ENCODE data around the gene CUBN.

The CUBN gene

DNA sequence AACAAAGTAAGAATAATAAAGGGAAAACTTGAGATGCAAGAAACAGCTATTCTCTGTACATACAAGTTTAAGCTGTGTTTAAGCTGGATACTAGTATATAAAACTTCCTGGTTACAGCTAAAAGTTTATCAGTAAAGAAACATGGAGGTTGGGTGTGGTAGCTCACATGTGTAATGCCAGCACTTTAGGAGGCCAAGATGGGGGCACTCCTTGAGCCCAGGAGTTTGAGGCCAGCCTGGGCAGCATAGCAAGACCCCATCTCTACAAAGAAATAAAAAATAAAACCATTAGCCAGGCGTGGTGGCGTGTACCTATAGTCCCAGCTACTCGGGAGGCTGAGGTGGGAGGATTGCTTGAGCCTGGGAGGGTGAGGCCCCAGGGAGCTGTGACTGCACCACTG is 315.6 kb downstream of the CUBN start:
- Histone ChIP-seq H3K27ac (ENCODE audit: extremely low read depth, low read depth, low read length) (no peak overlapping the region), H3K36me3 (ENCODE audit: control insufficient read depth in 2 of 2, insufficient read depth in 1 of 2, low read length in 2 of 2) (no peaks in the 10 kb centered on the region; a peak in 1 of 3 replicates), H3K4me1 (ENCODE audit: control insufficient read depth, insufficient read depth, low read length) (peaks cover 3% of the 10 kb centered on the region), H3K9me3 (ENCODE audit: control insufficient read depth, insufficient read depth, low read depth, low read length) (no peaks in the 10 kb centered on the region), H3K4me3 (ENCODE audit: low read depth, low read length) (no peak overlapping the region)
- POLR2A ChIA-PET, result interaction anchor here (0.6 kb wide), 1 partner anchor 59 kb away, joined by 4 read pairs; no protein-coding TSS in a partner anchor
- TF ChIP-seq ZNF701 (tag by site-specific recombination; IDR thresholded peaks at IDR 0.05) (no peak), ZNF121 (tag by site-specific recombination; IDR thresholded peaks at IDR 0.05) (peak; percentile 61)
- CTCF ChIA-PET, result no interaction called here

GRCh38 chr10:16812676-16813075 is 316.9 kb downstream of the CUBN start:
- TF ChIP-seq ZNF48 (tag by site-specific recombination; IDR thresholded peaks at IDR 0.05), result no peak
- TF ChIP-seq KLF16 (tag by site-specific recombination; IDR thresholded peaks at IDR 0.05), result no peak
- TF ChIP-seq ZNF677 (tag by site-specific recombination; IDR thresholded peaks at IDR 0.05), result no peak
- no peak for TF ChIP-seq ZNF23 (tag by site-specific recombination; IDR thresholded peaks at IDR 0.05; ENCODE audit: borderline replicate concordance)
- no peak for TF ChIP-seq SP3 (tag by site-specific recombination; IDR thresholded peaks at IDR 0.05)
- no peak for TF ChIP-seq ZFP69B (tag by site-specific recombination; IDR thresholded peaks at IDR 0.05)
- TF ChIP-seq ZNF366 (tag by site-specific recombination; conservative IDR thresholded peaks at IDR 0.05), result no peak
- no peak for TF ChIP-seq HOXC10 (CRISPR knock-in tag; IDR thresholded peaks at IDR 0.05)
- TF ChIP-seq ZNF157 (tag by site-specific recombination; IDR thresholded peaks at IDR 0.05), result no peak
- no peak; the same call in 1 of the 2 replicates for TF ChIP-seq ZBTB20 (tag by site-specific recombination; IDR thresholded peaks at IDR 0.05)
- no peak for TF ChIP-seq ZEB2 (tag by site-specific recombination; IDR thresholded peaks at IDR 0.05)
- no peak for TF ChIP-seq KLF8 (tag by site-specific recombination; IDR thresholded peaks at IDR 0.05)
- TF ChIP-seq ZNF274 (IDR thresholded peaks at IDR 0.05; ENCODE audit: low read length), result no peak
- no peak for TF ChIP-seq ZNF274 (tag by site-specific recombination; IDR thresholded peaks at IDR 0.05; ENCODE audit: borderline replicate concordance)
- no peak for TF ChIP-seq ZBTB17 (tag by site-specific recombination; IDR thresholded peaks at IDR 0.05)
- no peak for TF ChIP-seq ZNF610 (tag by site-specific recombination; IDR thresholded peaks at IDR 0.05; ENCODE audit: borderline replicate concordance)
- no peak for TF ChIP-seq SCRT1 (tag by site-specific recombination; IDR thresholded peaks at IDR 0.05; ENCODE audit: borderline replicate concordance)
- TF ChIP-seq ZNF280C (tag by site-specific recombination; IDR thresholded peaks at IDR 0.05), result no peak
- no peak for TF ChIP-seq ZSCAN30 (tag by site-specific recombination; IDR thresholded peaks at IDR 0.05)
- TF ChIP-seq ZNF571 (tag by site-specific recombination; IDR thresholded peaks at IDR 0.05), result no peak
- TF ChIP-seq ZNF10 (tag by site-specific recombination; IDR thresholded peaks at IDR 0.05), result no peak
- CTCF ChIA-PET, result interaction anchor here (0.6 to 0.7 kb wide), 3 partner anchors 331 to 1152 kb away, joined by 3 to 4 read pairs (median 3); no protein-coding TSS in a partner anchor
- H3K4me1 ChIP-seq (ENCODE audit: control insufficient read depth, insufficient read depth, low read length), result peaks cover 3% of the 10 kb centered on the region; the same call in 1 of the 2 replicates

DNA sequence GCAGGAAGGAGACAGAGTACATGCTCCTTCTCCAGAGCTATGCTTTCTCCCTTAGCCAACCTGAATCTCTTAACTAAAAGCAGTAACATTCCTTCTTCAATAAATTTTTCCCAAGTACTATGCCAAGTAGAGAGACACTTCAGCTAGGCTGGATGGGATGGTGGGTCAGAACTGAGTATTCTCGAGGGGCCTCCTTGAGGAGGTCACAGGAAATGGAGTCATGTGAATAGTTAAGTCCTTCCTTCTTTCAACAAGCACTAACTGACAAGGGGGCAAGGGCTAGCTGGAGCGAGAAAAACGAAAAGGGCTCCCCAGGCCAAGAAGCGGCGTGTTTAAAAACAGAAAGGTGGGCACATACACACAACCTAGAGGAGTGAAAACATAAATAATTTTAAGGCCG is 317.8 kb downstream of the CUBN start:
- Histone ChIP-seq H3K36me3 (ENCODE audit: control insufficient read depth in 2 of 2, insufficient read depth in 1 of 2, low read length in 2 of 2) (no peaks in the 10 kb centered on the region; a peak in 1 of 3 replicates), H3K9me3 (ENCODE audit: control insufficient read depth, insufficient read depth, low read depth, low read length) (no peaks in the 10 kb centered on the region), H3K27ac (ENCODE audit: extremely low read depth, low read depth, low read length) (no peak overlapping the region), H3K4me1 (ENCODE audit: control insufficient read depth, insufficient read depth, low read length) (peaks cover 3% of the 10 kb centered on the region; the same call in 1 of the 2 replicates), H3K4me3 (ENCODE audit: low read depth, low read length) (no peak overlapping the region)
- POLR2A ChIA-PET, result no interaction called here
- CTCF ChIA-PET, result interaction anchor here (0.6 to 0.7 kb wide), 2 partner anchors 330 to 1152 kb away, joined by 3 to 4 read pairs; no protein-coding TSS in a partner anchor
- TF ChIP-seq, protein P1, sequence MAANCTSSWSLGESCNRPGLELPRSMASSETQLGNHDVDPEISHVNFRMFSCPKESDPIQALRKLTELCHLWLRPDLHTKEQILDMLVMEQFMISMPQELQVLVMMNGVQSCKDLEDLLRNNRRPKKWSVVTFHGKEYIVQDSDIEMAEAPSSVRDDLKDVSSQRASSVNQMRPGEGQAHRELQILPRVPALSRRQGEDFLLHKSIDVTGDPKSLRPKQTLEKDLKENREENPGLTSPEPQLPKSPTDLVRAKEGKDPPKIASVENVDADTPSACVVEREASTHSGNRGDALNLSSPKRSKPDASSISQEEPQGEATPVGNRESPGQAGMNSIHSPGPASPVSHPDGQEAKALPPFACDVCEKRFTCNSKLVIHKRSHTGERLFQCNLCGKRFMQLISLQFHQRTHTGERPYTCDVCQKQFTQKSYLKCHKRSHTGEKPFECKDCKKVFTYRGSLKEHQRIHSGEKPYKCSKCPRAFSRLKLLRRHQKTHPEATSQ (tag by site-specific recombination; IDR thresholded peaks at IDR 0.05), result no peak
- TF ChIP-seq, protein P2, sequence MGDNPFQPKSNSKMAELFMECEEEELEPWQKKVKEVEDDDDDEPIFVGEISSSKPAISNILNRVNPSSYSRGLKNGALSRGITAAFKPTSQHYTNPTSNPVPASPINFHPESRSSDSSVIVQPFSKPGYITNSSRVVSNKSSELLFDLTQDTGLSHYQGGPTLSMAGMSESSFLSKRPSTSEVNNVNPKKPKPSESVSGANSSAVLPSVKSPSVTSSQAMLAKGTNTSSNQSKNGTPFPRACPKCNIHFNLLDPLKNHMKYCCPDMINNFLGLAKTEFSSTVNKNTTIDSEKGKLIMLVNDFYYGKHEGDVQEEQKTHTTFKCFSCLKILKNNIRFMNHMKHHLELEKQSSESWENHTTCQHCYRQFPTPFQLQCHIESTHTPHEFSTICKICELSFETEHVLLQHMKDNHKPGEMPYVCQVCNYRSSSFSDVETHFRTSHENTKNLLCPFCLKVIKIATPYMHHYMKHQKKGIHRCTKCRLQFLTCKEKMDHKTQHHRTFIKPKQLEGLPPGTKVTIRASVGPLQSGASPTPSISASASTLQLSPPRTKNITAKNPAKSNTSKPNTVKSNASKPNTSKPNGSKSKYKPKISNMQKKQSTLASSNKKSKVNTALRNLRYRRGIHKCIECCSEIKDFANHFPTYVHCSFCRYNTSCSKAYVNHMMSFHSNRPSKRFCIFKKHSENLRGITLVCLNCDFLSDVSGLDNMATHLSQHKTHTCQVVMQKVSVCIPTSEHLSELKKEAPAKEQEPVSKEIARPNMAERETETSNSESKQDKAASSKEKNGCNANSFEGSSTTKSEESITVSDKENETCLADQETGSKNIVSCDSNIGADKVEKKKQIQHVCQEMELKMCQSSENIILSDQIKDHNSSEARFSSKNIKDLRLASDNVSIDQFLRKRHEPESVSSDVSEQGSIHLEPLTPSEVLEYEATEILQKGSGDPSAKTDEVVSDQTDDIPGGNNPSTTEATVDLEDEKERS (tag by site-specific recombination; IDR thresholded peaks at IDR 0.05), result no peak
- TF ChIP-seq ZNF138 (tag by site-specific recombination; IDR thresholded peaks at IDR 0.05; ENCODE audit: borderline replicate concordance) (no peak), ZIC2 (tag by site-specific recombination; IDR thresholded peaks at IDR 0.05) (no peak)

More at GRCh38 chr10:16812676-16813075, 316.9 kb downstream of the CUBN start:
- POLR2A ChIA-PET, result no interaction called here
- Histone ChIP-seq H3K27ac (ENCODE audit: extremely low read depth, low read depth, low read length) (no peak overlapping the region), H3K9me3 (ENCODE audit: control insufficient read depth, insufficient read depth, low read depth, low read length) (no peaks in the 10 kb centered on the region), H3K36me3 (ENCODE audit: control insufficient read depth in 2 of 2, insufficient read depth in 1 of 2, low read length in 2 of 2) (no peaks in the 10 kb centered on the region; a peak in 1 of 3 replicates), H3K4me3 (ENCODE audit: low read depth, low read length) (no peak overlapping the region)
